Stimulated activated CD8-positive, alpha-beta memory T cell treated with anti-CD3 and anti-CD28 coated beads, Interleukin-15, amount 100 ng/mL, for 48 hours (primary cell): Measurements from ENCODE around the gene LBH.

Source experiments
- DNase-seq, 2 donors: peaks; one replicate each; pipeline ENCODE4 v3.0.0-alpha.2; 2020; ENCODE audit warnings: low read depth in 2 of 2

The LBH gene

DNA sequence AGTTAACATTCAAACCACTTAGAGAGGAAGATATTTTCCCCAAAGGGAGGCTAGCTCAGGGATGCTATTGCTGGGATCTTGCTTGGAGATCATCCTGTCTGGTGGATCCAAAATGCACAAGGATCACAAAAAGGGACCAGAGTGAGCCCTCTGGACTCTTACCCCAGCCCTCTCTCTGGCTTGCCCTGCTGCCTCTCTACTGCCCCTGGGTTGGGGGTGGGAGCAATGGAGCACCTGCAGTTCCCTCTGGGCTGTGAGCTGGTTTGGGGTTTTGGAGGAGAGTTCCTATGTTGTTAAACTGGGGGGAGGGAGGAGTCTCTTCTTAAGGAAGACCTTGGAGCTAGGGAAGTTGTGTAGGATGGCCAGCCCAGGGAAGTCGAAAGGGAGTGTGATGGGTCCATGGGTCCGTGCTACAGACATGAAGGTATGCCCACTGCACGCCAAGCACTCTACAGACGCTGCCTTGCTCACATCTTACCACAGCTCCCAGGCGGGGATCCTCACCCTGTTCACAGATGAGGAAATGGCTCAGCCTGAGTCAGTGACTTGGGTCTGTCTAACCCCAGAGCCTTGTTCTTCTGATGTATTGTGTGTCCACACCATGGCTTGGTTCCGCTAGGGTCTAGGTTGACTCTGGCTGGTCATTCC, 3.8 kb downstream of the LBH start:
- DNase-seq: peak; percentile 63 to 75

DNA sequence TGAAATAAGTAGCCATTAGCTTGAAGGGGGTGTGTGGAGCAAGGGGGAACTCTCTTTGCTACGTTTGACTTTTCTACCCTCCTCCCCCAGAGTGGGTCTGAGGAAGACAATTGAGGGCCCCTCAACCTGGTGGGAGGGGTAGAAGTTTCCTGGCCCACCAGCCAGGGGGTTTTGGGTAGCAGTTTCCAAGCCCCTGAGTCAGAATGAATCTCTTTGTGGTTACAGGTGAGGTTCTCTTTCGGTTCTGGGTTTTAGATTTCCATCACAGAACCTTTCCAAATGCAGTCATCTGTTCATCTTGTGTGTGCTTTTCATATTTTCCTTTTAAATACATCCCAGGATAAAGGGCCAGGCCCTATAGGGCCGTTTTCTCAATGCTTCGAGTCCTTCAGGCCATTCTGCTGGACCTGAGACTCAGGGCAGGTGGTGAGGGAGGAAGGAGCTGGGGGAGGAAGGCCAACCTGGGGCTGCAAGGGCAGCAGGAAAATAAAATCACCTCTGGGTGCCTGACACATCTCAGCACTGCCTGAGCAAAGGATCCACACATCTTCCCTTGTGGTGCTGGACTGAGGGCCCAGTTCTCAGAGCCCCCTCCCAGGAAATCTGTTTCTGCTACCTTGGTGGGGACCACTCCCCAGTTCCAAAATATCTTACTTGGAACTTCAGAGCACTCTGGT, 4.7 kb downstream of the LBH start:
- peak in 1 of 2 donors; percentile 55 for DNase-seq

DNA sequence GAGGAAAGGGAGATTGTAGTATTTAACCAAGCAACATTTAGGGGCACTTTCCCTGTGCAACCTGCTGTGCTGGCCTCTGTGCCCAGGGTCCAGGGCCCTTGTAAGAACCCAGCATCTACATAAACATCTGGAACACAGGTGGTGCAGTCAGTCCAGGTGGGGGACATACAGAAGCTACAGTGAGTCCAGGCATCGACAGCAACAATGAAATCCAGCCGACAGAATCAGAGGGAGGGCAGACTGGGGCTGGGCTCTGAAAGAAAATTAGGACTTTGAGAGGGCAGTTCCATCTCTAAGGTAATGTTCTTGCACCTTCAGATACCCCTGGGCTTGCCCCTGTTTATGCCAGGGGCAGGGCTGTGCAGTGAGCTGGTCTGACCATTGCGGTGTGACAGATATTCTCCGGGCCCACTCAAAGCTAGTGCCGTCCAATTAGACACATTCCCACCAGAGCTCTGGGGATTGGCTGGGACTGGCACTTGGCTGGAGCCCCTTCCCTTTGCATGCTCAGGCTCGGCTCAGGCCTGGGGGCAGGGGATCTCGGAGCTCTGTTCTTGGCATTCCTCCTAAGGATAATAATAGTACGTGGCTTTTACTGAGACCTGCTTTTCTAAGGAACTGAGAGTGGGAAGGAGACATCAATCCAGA, 5.4 kb downstream of the LBH start:
- DNase-seq: no peak

DNA sequence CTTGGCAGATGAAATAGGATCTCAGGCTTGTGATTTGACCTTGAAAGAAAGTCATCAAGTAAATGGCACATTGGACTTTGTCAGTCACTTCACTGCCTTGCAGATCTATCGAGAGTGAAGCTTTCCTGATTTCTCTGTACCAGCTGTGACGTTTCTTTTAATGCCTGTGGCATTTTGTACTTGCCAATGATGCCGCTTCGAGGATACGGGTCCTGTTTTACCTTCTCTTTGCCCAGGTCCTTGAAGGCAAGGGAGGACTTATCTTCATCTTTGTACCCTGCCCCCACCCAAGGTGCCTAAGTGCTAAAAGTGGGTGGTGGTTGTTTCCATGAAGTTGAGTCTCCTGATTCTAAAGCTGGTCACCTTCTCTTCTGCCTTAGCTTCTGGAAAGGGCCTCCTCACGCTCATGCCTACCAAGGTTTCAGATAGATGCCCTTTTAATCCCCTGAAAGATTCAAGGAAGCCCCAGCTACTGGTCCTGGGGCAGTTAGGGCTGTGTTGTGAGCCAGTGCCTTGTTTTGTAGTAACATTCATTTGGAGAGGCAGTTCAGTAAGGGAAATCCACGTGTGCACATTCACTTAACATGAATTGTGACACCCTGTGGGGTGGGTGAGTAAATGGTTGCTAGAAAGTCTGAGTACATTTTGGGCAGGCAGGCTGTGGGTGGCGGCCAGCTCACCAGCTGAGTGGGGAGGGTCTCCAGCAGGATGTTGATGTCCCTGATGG, 6.1 kb downstream of the LBH start:
- no peak for DNase-seq

DNA sequence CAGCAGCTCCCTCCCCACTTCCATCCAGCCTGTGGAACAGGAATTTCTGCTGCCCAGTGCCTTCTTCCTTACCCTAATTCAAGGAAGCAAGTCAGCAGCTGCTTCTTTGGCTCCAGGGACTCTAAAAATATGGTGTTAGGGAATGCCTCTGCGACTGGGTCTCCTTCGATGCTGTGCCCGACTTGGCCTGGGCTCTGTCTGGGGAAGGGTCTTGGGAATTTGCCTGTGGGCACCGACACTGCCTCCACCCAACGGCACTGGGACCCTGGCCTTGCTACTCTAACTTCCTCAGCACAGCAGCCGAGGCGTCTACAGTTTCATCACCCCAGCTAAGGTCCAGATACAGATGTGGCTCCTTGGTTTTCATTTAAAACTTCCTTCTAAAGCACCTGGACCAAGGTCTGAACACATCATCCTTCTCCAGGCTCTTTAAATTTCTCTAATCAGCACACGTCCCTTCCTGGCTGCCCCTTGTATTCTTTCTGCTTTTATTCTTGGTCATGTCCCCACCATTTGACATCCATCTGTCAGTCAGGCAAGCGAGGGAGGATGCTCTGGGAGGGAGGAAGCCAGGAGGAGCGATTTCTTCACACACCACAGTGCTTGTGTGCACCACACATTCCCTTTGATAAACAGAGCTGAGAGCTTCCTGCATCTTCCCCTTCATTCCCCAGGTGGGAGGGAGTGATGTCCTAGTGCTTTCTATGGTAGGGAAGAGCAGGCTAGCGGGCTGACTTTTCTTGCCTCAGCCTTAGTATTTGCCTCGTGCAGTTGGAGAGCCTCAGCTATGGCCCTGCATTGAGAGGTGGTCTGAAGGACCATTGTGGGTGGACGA, 6.8 kb downstream of the LBH start:
- no peak for DNase-seq

DNA sequence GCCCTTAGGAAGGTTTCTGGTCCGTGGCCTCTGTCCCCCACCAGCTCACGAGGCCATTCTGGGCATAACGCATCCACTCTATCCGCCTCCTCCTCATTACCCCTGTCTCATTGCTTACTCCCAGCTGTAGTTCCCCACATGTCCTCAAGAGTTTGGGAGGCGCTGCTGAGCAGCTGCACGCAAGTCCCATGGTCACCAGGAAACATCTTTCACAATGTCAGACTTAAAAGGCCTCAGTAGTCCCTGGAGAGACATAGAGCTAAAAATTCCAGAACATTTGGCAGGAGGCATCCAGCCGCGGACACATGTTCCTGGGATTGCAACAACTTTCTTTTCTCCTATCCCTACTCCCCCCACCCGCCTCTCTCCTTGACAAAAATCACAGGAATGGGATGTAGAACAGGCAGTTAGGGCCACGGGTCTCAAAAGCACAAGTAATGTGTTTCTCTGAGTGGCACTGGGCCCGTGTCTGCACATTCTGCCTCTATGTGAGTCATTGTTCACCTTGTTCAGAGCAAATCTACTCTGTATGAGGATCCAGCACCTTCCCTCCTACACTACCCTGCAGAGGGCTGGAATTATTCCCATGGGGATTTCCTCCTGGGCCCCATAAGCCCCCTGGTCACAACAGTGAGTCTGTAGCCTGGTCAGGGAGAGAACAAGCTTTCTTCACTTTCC, 8.1 kb downstream of the LBH start:
- DNase-seq: peak; percentile 60 to 66

DNA sequence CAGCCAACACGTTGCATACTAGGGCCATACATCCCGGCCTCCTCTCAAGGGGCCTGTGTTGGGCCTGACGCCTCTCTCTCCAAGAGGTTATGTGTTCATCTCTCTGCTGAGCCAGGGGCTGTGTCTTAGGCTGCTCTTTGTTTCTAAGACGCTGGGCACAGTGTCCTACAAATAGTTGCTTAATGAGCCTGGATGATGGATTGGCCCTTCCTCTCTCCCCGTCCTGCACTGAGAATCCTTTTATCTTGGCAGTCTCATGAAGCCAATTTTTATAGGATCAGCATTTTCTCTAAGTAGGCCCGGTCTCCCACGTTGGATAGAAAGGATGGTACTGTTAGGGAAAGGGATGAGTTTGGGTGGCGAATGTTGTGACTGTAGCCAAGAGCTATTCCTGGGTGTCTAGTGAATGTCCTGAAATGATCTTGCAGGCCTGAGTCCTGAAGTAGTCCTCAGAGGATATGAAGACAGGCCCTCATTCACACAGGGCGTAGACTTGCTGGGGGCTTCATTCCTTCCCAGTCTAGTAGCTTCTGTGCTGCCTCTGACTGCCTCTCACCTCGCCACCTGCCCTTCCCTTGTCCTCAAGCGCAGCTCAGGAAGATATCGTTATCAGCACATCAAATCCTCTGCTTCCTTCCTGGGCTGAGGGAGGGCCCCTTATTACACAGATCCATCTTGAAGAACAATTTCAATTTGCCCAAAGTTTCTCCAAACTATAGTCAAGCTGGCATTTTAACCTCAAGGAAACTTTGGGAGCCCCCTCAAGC, 8.8 kb downstream of the LBH start:
- no peak for DNase-seq

DNA sequence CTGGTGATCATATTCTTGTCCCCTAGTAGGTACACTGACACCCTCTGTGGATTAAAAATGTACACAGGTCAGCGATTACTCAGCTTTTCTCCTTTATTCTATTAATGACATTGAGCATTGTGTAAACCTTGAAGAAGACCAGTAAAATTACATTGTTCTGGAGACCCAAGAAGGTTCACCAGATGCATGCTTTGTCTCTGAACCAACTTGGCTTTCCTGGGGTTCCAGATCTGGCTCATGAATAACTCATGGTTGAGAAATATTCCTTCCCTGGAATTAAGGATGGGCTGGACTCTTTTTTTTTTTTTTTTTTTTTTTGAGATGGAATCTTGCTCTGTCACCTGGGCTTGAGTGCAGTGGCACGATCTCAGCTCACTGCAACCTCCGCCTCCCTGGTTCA, 11.9 kb downstream of the LBH start:
- DNase-seq: no peak

DNA sequence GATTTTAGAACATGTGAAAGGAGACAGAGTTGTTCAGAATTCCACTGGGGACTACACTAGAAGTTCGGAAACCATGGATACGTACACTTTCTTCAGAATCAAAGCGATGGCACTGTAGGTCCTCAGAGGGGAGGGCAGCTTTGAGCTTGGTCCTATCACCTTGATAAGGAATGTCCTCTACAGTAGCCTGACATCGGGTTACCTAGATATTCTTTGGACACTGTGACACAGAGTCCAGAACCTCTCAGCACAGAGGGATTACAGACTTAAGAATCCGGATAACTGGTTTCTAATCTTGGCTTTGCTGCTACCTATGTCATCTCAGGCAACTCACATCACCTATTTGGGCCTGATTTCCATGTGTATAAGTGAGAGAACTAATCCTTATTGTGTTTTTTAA, 14.0 kb downstream of the LBH start:
- DNase-seq: no peak

DNA sequence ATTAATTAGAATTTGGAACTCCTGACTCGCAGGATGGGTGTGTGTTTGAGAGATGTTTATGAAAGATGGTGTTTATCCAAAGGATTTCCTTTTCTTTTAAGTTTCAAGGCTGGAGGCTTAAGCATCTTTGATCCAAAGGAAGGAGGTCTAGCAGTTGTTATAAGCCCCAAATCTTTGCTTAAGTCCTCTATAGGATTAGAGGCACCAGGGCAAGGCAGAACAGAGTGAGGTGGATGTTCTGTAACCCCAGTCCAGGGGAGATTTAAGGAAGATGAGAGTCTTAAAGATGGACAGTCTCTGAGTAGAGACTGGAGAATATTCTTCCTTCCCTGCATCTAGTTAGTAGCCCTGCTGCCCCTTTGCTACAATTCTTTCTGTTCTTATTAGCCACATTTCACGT, 17.5 kb downstream of the LBH start:
- DNase-seq: no peak

DNA sequence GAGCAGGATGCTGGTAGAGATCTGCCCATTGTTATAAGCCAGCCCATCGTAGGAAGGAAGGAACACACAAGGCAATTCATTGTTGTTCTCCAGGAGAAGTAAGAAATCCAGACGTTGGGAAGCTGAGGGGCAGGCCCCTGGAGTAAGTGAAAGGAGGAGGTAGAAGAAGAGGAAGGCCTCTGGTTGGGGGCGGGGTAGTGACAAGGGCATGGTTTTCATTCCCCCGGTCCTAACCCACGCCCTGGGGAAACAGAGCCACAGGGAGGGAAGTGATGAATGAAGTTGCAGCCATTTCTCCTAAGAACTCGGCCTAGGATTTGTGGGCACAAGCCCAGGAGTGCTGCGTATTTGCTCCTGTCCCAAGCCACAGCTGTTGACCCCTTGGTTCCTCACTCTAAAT, 18.0 kb downstream of the LBH start:
- no peak for DNase-seq

DNA sequence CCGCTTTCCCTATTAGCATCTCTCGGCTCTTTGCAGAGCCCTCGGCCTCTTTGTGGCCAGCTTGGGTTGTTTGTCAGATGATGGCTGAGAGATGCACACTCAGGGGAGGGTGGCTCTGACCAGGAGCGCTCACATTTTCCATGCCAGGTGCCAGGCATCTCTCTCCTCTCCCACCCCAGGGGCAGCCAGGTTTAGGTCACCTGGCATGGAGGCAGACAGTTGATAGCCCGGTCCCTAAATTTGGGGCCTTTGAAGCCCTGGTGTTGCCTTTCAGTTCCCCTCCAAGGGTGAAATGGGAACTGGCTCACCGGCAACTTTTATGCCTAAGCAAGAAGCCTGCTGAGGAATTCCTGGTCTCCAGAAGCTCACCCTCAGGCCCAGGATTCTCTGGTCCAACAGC, 19.1 kb downstream of the LBH start:
- DNase-seq: no peak

DNA sequence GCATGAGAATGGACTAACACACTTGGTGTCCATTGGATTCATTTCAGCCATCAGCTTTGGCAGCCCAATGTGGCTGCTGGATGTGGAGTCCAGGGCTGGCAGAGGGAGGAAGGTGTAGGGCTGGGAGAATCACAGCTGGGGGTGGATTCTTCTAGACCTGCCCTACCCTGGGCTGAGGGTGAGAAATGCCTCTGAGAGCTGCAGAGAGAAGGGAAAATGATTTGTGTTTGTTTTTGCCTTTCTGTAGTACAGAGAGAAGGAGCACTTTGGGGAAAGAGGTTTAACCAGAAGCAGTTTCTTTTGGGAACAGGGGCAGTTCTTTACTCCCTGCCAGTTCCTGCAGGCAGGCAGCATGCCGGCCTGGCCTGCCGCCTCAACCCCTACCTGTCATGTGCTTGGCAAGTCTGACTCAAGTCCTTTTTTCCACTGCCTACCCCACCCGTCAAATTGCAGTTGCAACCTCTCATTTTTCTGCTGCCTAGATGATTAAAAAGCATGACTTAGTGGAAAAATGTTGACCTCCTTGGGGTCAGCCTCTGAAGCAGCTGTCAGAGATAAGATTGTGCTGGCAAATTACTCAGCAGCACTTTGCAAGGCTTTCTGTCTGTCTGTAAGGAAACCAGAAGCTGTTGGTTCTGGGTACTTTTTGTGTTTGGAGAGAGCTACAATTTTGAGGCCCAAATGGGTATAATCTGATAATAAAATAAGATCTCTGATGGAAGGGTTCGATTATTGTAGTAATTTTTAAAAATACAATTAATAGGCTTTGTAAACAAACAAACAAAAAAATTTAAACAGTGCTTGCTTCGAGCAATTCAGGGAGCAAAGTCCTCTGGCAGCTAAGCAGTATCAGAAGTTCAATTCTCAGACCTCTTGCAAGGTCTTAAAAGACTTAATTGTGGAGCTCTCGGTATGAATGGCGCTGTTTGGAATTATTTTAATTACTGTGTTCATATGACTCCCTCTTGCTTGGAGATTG, 21.7 kb downstream of the LBH start:
- DNase-seq: peak; percentile 69

DNA sequence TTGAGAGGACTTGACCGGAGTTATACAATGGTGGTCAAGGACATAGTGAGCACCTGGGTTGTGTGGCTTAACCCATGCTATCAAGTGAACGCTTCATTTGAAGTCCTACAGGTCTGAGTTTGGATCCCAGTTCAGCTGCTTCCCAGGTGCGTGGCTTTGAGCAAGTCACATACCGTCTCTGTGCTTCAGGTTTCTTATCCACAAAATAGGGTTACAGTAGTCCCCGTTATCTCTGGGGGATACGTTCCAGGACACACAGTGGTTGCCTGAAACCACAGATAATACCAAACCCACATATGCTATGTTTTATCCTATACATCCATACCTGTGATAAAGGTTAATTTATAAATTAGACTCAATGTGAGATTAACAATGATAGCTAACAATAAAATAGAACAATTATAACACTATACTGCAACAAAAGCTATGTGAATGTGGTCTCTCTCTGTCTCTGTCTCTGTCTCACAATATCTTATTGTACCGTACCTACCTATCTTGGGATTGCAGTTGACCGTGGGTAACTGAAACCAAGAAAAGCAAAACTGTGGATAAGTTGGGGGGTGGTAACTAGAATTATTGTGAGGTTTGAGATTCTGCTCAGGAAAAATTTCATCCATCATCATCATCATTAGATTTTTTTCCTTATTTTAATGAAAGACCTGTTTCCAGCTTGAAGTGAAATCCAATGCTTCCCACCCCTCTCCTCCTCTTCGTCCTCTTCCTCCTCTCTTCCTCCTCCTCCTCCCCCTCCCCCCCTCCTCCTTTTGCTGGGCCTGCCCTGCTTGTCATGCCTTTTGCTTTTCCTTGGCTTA, 22.7 kb downstream of the LBH start:
- no peak for DNase-seq

DNA sequence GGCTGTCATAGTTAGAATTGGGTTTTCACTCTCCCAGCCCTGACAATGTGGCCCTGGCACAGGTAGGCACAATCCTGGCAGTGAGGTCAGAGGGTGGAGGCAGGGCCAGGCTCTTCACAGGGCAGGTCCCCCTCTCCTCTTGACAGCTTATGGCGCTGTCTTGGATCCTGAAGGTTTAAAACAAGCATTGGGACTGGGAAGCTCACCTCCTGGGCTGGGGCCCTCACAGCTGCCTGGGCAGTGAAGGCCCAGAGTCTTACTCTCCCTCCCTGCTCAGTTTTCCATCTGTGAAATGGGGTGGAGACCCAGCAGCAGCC, 23.3 kb downstream of the LBH start:
- no peak for DNase-seq

DNA sequence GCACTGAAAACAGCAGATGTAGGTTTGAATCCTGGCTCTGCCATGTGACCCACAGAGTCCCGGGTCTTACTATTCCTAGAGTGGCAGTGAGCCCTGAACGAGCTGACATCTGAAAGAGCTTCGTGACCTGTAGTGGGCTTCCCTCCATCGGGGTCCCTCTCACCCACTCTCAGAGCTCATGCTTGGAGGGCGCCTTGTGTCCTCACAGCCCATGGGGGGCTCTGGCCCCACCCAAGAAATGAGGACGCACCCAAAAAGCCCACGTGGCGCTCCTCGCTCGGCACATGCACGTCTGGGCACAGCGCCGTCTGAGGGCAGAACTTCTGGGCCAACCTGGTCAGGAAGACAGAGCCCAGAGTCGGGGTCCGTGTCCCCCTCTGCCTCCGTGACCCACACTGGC, 23.7 kb downstream of the LBH start:
- DNase-seq: no peak

DNA sequence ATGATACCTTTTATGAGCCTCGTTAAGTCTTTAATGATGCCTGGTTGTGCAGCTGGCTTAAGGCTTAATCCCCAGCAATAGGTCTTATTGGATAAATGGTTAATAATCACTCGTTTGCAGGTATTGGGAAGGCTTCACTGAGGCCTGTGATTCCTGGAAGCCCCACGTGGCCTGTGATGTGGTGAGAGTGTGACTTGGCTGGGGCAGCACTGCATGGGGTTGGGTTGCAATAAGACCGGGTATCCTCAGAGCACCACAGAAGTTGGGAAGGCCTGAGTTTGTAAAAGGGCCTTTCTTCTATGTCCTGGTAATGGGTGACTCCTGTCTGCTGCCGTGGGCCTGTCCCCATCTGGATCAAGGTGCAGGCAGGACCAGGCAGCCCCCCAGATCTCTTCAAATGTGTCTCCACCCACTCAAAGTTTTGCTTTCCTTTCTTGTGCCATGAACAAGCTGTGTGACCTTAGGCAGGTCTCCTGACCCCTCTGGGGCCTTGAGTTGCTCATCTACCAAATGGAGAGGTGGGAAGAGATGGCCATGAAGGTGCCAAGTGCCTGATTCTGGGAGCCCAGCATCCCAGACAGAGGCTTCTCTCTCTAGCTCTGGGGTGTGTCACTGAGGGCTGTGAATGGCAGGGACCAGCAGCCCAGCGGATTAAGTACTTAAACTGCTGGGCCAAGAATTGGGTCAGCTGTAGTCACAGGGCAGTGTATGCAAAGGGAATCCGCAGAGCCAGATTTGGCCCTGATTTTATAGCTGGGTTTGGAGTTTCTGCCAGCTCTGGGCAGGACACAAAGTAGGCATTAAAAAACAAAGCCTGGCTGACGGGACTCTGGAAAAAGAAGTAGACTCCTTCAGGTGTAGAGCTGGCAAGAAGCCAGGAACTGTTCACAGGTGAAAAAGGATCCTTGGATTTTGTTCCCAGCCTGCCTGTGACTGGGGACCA, 24.4 kb downstream of the LBH start:
- DNase-seq: no peak
